Upper lobe of left lung (tissue), 4 donors: ENCODE data around the gene ZNF334.

Experiments
- POLR2A ChIP-seq, 4 donors: fragments of 450-650 bp; IDR thresholded peaks; one replicate each; pipeline ENCODE4 v1.5.1; 2016 to 2017; ENCODE audit warnings: antibody characterized with exemption in 4 of 4, mild to moderate bottlenecking in 2 of 4
- TF ChIP-seq, protein P1 (sequence below), 6 experiments: fragments of 450-650 bp in 4 of 6; fragments of 200-600 bp in 2 of 6; sonication (generic) in 2 of 6; IDR thresholded peaks; one replicate each; pipeline ENCODE4 v1.5.1; 2016 to 2019; ENCODE audit warnings: antibody characterized with exemption in 6 of 6

GRCh38 chr20:46520540-46520939 is 7.2 kb upstream of the ZNF334 start:
- TF ChIP-seq, protein P1, sequence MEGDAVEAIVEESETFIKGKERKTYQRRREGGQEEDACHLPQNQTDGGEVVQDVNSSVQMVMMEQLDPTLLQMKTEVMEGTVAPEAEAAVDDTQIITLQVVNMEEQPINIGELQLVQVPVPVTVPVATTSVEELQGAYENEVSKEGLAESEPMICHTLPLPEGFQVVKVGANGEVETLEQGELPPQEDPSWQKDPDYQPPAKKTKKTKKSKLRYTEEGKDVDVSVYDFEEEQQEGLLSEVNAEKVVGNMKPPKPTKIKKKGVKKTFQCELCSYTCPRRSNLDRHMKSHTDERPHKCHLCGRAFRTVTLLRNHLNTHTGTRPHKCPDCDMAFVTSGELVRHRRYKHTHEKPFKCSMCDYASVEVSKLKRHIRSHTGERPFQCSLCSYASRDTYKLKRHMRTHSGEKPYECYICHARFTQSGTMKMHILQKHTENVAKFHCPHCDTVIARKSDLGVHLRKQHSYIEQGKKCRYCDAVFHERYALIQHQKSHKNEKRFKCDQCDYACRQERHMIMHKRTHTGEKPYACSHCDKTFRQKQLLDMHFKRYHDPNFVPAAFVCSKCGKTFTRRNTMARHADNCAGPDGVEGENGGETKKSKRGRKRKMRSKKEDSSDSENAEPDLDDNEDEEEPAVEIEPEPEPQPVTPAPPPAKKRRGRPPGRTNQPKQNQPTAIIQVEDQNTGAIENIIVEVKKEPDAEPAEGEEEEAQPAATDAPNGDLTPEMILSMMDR (IDR thresholded peaks at IDR 0.05) = no peak
- TF ChIP-seq POLR2A (IDR thresholded peaks at IDR 0.05) = no peak
